GM20431 (cell line): ENCODE measurements around the gene DPF3.
"Not testable (repeated sequence)": the region's sequence is repeated elsewhere in the genome, so short reads cannot be mapped to it uniquely, and the experiment has no call there.

ENCODE experiments used
- in situ Hi-C: fragments of 300-500 bp; cut with MseI, MboI; formaldehyde crosslinking; loops from one replicate; pipeline ENCODE4 v1.15.0; 2020; ENCODE audit warnings: low sequenced_read_pairs; ENCODE audit not compliant: unreplicated experiment

DPF3 gene

DNA sequence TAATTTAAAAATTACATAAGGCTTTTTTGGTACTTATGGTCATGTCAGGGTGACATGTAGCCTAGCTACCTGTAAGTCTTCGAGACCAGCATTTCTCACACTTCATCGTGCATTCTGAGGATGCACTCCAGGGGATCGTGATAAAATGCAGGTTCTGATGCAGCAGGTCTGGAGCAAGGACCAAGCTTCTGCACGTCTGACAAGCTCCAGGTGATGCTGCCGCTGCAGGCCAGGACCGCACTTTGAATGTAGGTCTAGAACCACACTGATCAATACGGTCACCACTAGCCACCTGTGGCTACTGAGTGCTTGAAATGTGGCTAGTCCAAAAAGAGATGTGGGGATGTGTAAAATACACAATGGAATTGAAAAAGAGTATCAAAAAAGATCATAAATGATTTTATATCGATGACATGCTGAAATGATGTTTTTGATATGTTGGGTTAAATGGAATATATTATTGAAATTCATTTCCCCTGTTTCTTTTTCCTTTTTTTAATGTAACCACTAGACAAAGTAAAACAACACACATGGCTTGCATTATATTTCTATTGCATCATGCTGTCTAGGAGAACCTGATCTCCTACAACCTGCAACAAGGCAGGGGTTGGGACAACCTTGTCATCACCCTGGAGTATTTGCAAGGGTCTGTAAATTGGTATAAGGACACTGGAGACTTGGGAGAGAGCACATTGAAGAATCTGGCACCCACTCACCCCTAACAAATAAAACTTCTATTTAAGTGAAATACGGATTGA lies 142.4 kb downstream of the DPF3 start:
- in situ Hi-C loops: no loop called here

DNA sequence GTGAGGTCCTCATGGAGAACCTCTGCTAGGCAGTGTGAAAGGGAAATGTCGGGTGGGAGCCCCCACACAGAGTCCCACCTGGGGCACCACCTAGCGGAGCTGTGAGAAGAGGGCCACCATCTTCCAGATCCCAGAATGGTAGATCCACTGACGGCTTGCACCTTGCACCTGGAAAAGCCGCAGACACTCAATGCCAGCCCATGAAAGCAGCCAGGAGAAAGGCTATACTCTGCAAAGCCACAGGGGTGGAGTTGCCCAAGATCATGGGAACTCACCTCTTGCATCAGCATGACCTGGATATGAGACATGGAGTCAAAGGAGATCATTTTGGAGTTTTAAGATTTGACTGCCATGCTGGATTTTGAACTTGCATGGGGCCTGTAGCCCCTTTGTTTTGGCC lies 145.0 kb downstream of the DPF3 start:
- in situ Hi-C loops: not testable (repeated sequence)

DNA sequence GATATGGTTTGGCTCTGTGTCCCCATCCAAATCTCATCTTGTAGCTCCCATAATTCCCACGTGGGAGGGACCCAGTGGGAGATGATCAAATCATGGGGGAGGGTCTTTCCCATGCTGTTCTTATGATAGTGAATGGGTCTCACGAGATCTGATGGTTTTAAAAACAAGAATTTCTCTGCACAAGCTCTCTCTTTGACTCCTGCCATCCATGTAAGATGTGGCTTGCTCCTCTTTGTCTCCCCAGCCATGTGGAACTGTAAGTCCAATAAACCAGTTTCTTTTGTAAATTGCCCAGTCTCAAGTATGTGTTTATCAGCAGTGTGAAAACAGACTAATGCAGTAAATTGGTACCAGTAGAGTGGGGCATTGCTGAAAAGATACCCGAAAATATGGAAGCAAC lies 146.2 kb downstream of the DPF3 start:
- in situ Hi-C loops: no loop called here

DNA sequence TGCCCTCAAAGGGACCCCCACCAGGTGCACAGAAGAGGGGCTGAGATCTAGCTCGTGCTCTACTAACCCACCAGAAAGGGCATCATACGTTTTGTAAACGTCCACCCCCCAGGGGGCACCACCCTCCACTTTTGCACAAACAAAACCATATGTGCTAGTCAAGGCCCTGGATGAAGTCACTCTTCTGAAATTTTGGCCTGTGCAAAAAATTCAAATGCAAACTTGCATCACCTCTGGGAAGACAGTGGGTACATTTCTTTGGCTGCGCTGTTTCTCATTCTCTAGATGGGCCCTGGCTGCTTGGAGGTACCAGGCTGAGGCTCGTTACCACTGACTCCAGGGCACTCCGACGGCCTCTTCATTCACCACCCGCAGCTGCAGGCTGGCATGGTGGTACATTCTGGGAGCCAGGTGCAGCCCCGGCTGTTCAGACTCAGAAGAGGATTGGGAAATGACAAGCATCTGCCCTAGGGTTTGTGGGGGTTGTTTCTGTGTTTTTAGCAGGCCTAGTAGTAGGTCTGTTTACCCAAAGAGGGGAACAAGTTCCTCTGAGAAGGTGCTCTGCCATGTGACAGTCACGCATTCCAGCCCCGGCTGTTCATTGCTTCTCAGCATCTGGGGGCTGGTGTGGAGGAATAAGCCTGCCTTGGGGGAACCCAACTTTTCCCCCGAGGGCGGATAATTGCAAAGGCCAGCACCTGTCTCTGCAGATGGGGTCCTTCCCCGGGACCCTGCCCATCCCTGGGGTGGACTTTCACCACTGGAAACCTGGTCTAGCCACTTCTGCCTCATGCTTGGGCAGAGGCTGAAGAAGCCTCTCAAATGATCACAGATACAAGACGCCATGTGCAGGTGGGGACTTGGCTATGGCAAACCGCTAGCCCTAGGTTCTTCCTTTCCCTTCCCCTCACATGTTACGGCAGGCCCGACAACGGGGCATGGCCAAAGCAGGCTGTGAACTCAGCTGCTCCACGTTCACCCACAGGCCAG lies 147.6 kb downstream of the DPF3 start:
- in situ Hi-C loops: no loop called here

DNA sequence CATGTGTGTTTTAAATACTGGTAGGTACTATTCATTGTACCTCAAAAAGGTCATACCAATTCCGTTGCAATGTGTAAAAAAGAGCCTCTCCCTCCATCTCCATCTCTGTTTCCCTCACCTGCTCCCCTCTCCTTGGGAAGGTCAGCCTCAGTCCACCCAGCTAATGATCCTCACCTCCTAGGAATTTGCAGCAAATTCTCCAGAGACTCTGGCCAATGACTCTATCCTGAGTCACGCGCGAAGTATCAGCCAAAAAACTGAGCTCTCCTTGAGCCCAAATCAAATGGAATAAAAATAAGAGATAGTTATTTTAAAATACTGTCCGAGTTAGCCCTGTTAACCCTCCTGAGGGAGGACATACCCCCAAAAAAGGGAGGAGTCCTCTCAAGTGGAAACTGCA lies 148.4 kb downstream of the DPF3 start:
- in situ Hi-C loops: no loop called here

DNA sequence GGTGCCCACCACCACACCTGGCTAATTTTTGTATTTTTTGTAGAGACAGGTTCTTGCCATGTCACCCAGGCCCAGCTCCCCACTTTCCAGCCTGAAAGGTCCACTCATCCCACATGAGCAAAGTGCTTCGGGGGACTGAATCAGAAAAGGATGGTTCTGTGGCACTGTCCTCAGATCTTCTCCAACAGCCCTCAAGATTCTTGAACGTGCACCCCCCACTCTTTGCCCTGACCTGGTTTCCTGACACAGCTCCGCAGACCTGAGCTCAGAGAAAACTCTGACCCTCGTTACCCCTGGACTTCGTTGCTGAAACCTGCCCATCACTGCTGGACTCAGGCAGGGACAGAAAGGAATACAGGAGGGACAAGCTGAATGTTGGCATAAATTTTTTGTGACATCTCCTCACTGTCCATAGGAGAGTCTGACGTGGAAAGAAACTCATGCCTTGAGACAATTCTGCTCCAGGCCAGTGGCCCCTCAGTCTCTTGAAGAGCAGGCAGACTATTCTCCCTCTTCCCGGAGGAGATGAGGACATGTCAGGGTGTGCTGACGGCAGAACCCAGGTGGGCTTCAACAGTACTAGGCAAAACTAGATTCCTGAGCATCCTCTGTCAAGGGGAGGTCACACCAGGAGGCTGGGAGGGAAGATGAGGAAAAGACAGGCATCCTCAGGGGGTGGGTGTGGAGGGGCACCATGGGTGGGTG lies 149.3 kb downstream of the DPF3 start:
- in situ Hi-C loops: no loop called here

DNA sequence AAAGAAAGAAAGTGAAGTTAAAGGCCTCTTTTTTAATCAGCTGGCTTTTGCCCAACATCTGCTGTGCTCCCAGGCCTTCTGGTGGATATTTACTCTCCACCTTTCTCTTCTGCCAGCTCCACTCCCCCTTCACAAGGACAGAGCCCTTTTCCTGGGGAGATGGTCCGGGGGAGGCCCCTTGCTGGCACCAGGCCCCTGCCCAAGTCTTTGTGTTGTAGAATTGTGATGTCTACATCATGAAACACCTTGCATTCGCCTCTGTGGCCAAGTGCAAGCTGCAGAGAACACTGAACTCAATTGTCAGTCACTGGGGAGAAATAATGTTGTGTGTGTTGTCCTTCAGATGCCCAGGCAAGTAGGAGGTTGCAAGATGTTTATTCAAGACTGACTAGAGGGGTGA lies 150.3 kb downstream of the DPF3 start:
- in situ Hi-C loops: no loop called here

DNA sequence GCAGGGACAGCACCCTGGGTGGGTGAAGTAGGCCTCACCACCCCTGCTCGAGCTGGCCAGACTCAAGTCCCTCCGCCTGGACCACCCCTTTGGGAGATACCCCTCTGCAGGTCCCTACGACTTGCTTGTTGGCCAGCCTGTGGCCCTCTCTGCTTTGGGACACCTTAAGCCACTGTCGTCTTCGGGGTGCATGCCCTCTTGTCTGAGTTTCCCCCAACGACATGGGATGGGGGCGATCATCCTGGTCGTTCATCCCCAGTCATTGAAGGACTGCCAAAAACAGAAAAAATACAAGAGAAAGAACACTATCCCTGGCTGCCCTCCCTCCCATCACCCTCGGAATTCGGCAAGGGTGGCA lies 151.1 kb downstream of the DPF3 start:
- in situ Hi-C loops: no loop called here

DNA sequence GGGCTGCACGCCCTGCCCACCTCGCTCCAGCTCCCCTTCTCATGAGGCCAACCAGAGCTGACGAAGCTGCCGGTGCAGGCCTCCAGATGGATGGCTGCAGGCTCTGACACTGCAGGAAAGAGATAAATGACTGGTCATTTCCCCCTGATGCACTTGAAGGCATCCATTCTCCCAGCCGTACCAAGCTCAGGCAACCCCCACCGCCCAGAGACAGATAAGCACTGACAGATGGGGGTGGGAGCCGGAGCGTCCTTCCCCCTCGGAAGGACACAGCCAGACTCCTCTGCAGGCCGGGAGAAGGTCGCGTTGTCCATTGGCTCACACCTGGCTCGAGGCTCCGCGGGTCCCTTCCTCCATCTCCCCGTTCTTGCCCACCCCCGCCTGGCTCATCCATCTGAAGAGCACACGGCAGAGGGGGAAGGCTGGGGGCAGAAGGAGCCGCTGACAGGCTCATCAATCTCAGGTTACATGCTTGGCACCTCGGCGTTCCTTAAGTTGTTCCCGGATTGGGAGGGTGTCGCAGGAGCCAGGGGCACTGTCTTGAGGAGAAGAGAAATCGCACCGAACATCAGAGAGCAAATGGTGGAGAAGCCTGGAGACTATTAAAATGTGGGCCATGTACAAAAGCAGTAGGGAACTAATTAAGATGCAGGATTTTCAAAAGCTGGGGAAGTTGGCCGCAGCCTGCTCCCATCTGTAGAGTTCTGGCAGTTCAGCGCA lies 151.6 kb downstream of the DPF3 start:
- in situ Hi-C loops: no loop called here

DNA sequence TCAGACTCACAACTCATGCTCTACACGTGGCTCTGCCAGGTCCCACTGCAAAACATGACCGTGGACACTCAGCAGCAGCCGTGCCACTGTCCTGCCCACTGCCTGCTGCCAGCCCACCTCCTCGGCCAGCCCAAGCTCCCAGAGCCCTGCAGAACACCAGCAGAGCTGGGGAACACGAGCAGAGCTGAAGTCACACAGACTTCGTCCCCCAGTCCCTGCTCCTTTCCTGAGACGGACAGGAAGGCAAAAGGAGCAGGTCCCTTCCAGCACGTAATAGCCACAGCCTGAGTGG lies 152.1 kb downstream of the DPF3 start:
- in situ Hi-C loops: no loop called here

DNA sequence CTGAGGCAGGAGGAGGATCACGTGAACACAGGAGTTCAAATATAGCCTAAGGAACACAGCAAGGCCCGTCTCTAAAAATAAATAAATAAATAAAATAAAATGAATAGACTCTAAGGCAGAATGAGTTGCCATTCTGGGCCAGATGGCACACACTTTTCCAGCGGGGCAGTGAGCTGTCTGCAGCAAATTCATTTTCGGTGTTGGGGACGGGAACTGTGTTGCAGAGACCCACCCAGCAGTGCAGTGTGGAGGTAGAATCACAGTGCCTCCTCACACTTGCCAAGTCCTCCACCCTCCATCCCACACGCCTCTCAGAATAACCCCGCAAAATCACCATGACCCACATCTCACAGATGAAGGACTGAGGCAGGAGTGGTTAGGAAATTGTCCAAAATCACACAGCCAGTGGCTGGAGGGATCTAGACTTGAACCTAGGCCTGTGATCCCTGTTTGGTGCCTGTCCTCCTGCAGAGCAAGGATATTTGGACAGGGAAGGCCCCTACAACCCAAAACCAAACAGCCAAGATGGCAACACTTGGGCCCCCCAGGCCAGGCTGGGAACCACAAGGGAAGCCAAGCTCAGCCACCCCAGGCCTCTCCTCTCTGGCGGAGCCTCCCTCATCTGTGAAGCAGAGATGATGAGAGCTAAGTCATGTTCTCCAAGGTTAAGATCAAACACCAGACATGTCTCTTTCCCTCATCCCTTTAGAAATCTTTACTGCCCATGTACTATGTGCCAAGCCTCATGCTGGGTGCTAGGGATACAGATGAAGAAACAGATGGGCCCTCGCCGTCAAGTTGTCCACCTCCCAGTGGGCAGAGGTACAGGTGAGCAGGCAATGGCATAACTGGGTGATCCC lies 152.7 kb downstream of the DPF3 start:
- in situ Hi-C loops: no loop called here

DNA sequence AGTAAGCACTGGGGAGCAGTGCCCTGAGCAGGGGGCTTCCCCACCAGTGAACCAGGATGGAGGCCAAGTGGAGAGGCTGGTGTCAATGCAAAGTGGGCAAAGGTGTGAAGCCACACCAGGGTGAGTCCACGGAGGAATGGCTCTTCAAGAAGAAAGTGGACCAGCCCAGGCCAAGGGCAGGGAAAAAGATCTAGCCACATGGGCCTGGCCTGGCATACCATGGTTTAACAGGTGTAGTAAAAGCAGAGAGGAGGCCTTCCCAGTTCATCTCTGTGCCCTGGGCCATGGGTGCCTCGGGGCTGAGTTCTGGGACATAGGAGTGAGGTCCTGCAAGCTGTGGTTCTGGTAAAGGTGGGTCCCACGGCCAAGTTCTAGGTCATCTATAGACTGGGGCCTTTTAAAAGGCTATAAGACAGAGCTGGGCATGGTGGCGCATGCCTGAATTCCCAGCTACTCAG lies 153.4 kb downstream of the DPF3 start:
- in situ Hi-C loops: no loop called here

DNA sequence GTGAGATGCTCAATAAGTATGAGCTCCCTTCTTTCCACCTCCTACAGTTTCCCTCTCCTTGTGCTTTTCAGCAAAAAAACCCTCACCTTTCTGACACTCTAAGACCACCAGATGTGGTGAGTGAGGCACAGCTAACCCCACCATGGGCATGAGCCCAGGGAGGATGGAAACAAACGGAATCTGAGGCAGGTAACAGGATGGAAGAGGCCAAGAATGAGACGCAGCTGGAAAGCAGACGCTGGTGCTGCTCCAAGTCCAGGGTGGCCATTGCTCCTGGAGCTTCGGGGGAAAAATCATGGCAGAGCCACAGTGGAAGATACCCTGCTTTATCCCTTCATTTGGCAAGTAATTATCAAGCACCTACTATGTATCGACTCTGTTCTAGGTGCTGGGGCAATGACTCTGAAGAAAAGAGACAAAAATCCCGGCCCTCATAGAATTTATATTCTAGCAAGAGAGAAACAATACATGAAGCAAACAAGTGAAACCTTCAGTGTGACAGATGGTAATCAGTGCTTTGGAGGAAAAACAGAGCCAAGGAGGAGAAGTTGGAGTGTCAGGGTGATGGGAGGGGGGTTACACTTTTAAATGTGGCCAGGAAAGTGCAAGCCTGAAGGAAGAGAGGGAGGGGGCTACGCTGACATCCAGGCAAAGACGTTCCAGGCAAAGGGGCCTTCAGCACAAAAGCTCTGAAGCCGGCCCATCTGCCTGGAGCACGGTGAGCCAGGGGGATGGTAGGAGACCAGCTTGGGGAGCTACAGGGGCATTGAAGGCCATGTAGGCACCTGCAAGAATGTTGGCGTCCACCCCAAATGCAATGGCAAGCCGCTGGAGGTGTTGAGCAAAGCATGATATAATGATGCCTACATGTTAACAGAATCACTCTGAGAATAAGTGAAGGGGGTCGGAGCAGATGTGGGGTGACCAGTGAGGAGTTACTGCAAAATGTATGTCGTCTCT lies 154.2 kb downstream of the DPF3 start:
- in situ Hi-C loops: no loop called here

DNA sequence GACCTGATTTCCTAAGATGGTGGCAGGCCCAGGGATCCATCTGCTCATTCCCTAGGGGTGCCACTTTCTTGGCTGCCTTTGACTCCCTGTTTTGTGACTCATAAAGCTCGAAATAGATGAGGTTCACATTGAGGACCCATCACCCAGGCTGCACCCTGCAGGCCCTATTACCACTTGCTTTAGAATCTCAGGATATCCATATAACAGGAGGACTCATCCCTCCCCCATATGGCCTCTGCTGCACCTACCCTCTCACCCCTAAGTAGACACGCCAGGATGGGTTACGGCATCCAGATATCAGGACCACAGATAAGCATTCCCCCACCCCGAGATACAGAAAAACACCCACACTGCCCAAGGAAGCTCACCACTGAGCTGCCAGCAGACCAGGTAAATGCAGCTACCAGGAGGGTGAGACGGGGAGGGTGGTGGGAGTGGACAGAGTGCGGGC lies 155.7 kb downstream of the DPF3 start:
- in situ Hi-C loops: no loop called here

DNA sequence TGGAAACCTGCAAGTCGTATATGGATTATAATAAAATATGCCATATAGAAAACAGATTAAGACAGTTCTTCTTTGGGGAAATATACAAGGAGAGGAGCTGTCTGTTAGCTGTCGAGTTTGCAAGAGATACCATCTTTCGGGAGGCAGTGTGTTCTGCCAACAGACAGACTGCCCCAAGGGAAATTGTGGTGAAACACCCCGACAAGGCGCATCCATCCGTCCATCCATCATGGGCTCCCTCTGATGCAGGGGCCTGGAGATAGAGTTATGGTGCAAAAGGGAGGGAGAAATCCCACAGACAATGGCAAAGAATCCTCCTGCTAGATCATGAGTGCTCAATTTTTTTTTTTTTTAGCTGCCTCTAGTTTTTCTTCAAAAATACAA lies 156.3 kb downstream of the DPF3 start:
- in situ Hi-C loops: no loop called here

DNA sequence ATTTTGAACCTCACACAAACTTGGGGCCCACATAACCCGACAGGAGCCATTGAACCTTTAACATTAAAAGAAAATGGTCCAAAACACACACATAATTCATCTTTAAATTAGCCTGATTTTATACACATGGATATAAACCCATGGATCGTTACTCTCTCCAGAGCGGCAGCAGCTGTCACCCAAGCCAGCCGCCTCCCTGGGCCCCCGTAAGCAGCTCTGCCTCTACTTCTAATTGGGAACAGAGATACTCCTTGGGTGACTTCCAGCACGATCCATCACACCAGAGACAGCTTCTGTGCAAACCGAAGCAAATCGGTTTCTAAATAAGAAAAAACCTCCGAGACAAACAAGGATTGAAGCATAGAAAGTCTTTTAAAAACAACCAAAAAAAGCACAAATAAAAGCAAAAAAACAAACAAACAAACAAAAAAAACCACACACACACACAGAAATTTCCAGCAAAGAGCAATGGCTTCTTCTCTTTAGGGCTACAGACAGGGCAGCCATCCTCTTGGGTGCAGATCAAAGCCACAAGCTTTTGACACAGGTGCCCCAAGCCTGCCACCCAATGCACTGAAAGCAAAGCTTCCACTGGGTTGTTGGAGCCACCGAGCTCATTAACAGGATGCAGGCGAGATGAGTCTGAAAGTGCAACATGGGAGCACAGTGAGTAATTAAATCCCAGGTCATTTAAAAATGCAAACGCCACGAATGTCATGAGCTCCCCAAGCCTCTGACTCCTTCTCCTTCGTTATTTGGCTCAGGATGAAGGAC lies 156.9 kb downstream of the DPF3 start:
- in situ Hi-C loops: no loop called here

DNA sequence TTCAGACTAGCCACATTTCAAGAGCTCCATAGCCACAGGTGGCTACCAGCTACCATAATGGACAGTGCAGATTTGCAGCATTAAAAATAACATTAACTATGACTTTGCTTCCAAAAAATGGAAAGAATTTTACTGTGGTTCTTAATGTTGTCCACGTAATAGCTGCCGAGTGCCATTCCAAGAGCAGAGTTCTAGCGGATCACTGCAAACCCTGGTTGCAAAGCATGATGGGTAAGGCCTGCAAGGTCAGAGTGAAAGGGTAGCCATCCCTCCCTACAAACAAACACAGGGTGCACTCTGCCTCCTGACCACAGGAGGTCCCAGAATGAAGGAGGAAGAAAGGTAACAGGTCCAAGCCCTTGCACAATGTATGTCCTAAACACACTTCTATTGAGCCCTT lies 157.6 kb downstream of the DPF3 start:
- in situ Hi-C loops: no loop called here
